ENCODE measurements around the gene TMEM100.

TMEM100 gene

DNA sequence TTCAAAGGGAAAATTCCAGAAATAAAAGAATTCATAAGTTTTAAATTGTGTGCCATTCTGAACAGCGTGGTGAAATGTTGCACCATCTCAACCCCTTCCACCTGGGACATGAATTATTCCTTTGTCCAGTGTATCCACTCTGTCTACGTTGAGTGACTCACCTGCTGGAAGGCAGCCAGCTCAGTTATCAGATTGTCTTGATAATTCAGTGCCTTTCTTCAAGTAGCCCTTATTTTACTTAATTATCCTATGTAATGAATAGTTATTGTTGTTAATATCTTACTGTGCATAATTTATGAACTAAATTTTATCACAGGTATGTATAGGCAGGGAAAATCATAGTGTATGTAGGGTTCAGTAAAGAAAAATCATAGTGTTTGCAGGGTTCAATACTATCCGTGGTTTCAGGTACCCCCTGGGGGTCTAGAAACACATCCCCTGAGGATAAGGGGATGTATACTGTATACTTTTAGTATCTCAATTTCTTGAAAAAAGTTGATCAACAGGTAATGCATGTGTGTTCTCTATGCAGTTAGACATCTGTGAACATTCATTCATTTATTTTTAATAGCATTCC is 20.5 kb upstream of the TMEM100 start:
- DNase-seq (ENCODE audit: low spot score) = peak; percentile 86

DNA sequence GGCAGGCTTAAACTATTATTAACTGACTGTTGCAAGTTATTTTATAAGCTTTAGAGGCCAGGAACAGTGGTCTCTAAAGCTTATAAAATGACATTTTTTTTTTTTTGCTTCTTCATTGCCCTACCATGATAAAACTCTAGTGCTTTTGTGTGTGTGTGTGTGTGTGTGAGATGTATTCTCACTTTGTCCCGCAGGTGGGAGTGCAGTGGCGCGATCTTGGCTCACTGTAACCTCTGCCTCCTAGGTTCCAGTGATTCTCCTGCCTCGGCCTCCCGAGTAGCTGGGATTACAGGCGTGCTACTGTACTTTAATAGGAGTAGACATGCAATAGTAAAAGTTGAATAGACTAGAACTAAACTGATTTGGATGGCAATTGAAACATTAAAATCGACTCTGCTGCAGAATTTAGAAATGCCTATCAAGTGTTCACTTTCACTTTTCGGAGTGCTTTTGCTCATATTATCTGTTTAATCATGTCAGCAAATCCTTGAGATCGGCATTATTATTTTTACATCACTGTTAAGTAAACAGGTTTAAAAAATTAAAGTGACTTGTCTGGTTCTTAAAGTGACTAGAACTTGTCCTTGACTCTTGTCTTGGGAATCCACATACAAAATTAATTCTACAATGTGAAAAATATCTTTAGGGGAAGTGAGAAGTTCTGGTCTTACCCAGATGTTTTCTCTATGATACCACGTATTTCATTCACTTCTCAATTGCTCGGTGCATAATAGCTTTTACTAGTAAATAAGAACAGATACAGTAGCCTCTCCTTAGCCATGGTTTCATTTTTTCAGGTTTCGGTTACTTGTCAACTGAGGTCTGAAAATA is 19.8 kb upstream of the TMEM100 start:
- no peak for DNase-seq (ENCODE audit: low spot score)

DNA sequence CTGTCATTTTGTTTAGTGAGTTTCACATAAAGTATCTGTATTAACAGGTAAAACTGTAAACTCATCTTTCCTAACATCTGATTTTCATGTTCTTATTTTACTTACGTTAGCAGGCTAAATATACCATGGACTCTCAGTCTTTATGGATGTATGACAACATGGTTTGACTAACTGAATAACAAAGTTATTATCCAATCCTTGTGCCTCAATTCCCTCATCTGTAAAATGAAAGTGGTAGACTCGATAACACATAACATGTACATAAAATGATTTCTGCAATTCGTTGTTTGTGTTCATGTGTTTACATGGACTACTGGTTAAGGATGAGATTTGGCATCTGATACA is 18.7 kb upstream of the TMEM100 start:
- DNase-seq (ENCODE audit: low spot score) = no peak

DNA sequence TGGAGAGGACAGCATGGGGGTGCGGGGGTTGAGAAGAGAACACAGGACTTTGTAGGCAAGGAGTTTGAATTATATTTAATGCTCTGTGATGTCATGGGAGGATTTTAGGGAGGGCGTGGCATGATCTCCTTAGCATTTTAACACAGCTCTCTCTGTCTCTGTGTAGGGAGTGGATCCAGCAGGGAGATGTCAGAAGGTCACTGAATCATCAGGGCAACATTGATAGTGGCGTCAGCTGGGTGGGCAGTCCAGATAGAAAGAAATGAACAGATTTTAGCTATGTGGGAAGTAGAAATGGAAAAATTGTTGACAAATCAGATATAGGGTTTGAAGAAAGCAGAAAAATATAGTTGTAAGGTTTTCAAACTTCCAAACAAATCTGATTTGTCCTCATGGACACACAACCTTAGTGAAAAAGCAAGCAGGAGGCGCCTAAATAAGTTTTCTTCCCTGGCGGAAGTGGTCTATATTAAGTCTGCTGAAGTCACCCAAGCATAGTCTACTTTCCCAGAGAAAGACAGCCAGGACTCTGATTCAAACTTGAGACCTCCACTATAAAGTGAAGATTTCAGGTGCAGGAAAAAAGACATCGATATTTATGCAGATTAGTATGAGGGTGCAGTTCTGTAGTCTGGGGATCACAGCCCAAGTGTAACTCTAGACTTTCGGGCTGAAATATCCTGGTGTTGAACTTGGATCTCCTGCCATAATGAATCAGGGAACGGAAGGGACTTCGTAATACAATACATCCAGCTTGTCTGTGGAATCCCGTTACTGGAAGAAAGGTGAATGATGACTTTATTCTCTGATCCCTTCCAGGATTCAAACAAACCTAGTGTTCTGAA is 18.1 kb upstream of the TMEM100 start:
- DNase-seq (ENCODE audit: low spot score) = no peak

DNA sequence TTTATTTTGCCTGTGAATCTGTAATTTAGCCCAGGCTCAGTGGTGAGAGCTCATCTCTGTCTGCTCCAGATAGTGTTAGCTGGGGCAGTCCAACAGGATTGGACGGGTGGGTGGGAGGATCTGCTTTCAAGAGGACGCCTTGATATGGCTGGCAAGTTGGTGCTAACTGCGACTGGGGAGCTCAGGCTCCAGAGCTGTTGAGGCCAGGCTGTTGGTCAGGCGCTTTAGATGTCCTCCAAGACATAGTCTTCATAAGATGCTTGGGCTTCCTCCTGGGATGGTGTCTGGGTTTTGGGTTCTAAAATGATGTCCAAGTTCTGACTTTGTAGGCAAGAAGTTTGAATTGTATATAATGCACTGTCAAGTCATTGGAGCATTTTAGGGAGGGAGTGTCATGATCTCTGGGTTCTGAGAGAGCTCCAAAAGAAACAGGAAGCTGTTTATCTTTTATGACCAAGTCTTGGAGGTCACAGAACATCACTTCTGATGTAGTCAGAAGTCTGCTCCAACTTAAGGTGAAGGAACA is 15.4 kb upstream of the TMEM100 start:
- DNase-seq (ENCODE audit: low spot score) = no peak

DNA sequence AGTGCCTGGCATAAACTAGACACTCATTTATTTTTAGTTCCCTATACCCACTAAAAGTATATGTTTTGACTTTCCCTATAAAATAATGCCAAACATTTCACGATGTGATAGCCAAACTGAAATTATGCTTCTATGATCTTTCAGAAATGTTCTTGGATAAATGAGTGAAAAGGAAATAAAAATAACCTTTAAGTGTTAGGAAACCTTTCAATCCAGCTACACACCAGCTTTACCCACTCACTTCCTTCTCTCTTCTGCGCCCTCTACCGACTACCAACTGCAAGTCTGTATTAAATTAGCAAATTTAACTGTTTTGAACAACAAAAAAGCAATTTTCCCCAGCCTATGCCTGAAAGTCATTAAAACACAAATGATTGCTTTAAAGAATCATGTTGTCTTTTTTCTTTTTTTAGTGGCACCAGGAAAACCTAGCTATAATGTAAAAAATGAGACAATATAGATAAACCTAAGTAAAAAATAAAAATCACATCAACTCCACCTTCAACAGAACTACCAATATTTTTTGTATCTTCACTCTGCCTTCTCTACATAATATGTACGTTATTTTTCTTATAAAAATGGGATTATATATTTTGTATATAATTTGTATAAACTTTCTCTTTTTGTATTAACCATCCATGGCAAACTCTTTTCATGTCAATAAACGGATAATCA is 13.2 kb upstream of the TMEM100 start:
- DNase-seq (ENCODE audit: low spot score) = peak; percentile 37

DNA sequence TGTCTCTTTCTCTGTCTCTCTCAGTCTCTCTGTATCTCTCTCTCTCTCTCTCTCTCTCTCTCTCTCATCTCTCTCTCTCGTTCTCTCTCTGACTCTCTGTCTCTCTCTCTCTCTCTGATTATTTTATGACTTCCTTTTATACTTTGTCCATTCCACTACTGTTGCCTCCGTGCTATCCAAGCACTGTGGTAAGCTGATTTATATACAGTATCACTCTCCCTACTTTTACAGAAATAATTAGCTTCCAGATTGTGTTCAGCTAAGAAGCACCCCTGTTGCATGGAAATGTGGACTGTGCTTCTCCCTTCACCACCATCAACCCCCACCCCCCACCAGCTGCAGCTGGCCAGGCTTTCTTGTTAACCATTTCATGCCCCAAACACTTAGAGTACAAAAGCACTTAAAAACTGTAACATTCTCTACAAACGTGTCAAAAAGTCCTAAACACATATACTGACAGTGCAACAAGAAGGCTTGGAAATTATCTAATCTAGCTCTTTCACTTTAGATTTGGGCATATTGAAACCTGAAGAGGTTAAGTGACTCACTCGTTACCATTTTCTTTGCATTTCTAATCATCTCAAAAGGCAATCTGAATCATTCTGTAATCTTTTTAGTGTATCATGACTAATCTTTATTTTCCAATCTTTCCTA is 11.6 kb upstream of the TMEM100 start:
- DNase-seq (ENCODE audit: low spot score) = no peak

DNA sequence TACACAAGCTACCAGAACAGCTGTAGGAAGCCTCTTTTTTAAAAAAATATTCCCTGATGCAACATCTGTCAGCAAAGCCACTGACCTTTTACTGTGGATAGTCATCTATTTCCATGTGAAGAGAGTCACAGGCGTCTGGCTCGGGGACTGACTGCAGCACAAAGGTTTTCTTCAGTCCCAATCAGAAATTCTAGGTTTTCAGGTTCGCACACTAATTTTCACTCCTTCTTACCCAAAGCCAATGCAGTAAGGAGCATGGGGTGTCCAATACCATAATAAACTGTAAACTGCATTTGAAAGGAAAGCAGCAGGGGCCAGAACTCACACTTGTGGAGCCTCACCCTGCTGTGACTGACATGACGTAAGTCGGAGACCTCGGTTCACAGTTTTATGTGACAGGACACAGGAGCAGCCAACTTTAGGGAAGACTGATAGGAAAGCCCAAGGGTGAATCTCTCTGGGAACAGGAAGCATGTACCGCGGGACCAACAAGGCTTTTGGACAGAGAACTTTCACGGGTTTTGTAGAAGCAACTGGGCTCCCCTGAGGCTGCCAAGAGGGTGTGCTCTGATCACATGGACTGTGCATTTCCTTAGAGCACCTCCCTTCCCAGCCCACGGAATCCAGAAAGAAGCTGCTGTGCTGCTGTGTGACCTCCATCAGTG is 9.1 kb upstream of the TMEM100 start:
- no peak for DNase-seq (ENCODE audit: low spot score)

DNA sequence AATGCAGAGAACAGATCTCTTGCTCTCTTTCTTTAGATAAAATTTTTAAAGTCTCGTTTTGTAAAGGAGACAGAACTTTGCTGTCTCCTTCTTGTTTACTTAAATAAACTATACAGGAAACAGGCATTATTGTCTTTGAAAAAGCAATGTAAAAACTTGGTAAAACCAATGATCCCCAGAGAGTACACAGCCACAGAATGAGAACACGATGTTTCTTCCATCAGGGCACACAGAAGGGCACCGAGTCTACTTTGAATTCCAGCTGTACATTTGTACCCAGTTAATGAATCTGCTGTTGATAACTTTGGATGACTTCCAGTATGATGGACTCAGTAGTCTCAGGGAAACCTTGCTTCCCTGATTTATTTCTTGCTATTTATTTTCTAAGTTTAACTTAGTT is 8.1 kb upstream of the TMEM100 start:
- DNase-seq (ENCODE audit: low spot score) = no peak

DNA sequence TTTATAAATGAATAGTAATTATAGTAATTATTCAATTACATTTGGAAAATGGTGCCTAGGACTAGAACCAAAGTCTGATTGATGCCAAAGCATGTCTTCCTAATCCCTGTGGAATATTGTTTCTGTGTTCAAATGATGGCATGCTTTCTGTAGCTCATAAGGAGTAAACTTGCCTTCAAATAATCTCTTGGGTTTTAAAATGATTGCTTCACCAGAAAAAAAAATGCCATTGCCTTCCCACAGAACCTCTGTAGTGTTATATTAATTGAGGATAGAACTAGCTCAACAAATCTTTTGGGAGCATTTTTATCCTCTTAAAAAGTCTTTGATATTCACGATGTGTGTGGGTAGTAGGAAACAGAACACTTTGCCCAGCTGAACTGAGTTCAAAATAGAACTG is 7.7 kb upstream of the TMEM100 start:
- DNase-seq (ENCODE audit: low spot score) = no peak

DNA sequence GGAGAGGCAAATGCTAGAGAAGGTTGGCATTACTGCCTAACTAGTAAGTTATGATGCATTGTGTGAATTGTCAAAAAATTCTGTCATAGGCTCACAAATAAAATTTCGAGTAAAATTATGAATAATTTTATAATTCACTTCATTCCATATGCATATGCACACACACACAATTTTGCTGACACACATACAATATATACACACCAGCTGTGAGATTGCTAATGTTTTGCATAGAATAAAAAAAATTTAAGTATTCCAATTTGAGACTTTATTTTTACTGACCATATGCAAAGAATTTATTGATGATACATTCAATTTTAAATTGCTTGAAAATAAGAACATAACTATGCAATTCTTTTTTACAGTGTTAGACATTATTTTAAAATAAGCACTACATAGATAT is 6.8 kb upstream of the TMEM100 start:
- DNase-seq (ENCODE audit: low spot score) = no peak

DNA sequence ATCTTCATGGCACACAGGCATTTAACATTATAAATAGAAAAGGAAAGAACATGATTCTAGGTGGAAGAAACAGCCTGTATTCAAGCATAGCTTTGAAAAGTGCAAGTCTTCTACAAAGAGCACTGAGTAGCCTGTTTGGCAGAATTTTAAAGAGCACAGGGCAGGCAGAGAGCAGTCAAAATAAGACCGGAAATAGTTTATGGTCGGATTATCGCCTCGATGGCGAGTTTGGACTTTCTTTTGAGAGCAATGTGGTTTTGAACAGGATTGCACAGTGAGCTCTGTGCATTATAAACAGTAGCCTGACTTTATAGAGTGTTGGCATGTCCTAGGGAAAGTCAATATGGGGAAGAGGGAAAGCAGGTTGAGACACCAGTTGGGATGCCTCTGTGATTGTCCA is 6.2 kb upstream of the TMEM100 start:
- DNase-seq (ENCODE audit: low spot score) = no peak

DNA sequence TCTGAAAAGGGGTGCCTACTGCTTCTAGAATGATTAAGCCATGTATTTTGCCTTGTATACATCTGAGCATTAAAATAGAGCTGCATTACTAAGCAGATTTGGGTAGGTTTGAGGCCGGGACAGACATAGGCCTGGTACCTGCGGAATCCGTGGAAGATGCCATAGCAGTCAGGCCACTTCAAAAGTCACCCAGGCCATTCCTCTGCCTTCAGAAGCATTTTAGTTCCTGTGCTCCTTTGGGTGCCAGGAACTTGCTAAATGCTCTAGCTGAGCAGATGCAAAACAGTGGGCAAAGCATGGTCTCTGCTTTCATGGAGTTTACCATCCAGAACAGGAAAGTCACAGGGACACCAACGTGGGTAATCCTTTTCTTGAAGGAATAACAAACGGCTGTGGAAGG is 5.7 kb upstream of the TMEM100 start:
- no peak for DNase-seq (ENCODE audit: low spot score)

DNA sequence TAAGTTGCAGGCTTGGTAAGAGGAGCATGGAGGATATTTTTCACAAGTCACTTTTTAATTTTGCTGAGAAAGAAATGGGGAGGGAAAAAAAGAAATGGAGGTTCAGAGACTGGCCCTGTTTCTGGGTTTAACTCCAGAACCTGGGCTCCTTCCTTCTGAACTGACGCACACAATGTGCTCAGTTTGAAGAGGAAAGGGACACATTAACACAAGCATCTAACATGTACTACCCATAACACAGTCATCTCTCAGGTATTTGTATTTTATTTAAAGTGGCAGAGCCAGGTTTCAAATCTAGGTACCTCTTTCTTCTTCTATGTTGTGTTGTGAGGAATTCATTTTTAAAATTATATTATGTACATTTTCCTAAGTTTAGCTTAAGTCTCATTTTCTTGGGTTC is 5.3 kb upstream of the TMEM100 start:
- DNase-seq (ENCODE audit: low spot score) = no peak

DNA sequence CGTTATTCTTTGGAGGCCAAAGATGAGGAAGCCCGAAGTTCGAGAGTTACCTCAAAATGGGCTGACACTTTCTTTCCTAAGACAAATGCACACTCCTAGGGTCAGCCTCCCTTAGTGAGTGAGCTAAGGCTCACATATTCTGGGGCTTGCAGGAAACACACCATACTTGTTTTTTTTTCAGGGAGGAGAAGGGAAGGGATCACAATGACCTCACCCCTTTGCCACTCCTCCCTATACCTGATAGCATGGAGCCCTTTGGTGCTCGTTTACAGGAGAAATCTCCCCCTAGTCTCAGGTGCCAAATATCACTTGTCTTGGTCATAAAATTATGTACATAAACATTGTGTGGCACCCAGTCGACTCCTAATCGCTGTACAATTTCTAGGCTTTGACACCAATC is 4.6 kb upstream of the TMEM100 start:
- DNase-seq (ENCODE audit: low spot score) = no peak

DNA sequence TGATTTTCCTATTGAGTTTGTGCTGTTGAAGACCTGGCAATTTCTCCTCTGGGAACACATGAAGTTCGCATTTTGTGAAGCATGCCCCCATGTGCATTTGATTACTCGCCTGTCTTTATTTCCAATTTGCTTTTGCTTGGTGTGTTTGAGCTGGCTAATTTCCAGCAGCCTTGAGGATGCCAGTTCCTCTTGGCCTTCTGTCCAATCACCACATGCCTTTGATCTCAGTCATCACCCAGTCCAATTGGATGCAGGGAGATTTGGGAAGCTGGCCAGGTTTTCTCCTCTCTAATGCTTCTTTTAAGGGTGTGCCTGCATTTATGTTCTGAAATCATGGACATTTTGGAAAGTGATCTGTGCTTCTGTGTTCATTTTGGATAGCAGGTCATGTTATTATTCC is 3.8 kb upstream of the TMEM100 start:
- DNase-seq (ENCODE audit: low spot score) = peak; percentile 16

DNA sequence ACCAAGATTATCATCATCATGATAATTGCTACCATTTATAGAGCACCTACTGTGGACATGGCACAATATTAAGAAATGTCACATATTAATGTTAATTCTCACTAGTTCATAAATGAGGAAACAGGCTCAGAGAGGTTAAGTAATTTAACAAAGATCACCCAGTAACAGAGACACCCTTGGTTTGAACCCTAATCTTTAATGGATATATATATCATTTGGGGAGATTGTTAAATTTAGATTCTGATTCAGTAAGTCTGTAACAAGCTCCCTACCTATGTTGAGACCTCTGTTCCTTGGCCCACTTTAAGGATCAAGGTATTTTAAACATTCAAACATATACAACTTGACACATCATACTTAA is 804 bp upstream of the TMEM100 start:
- DNase-seq (ENCODE audit: low spot score) = no peak

DNA sequence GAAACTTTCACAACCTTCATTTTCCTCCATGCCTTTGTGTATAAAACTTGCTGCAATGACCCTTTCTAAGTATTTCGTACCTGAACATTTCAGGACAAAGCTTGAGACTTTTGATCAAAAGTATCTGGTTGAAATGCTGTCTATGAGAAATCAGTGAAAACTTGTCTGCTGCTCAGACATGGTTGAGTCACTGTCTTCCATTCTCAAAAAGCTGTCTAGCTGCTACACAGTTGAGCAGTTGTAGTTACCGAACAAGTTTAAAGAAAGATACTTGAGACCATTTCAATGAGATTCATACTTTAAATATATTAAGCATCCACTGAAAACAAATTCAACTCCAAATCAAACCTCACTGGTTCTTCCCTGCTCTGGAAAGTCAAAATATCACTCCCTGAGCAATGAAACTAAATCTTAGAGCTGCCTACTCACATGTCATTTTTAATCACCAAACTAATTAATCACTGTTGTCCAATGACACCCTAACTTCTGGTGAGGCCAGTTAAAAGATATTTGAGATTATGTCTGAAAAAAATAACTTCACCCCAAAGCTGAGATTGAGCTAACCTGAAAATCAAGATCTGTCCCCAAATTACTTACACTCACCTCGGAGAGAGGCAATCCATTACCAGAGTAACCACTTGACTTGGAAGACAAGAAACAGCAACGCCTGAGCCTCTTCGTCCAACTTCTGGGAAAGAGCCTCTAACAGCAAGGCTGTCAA is 488 bp downstream of the TMEM100 start:
- no peak for DNase-seq (ENCODE audit: low spot score)

DNA sequence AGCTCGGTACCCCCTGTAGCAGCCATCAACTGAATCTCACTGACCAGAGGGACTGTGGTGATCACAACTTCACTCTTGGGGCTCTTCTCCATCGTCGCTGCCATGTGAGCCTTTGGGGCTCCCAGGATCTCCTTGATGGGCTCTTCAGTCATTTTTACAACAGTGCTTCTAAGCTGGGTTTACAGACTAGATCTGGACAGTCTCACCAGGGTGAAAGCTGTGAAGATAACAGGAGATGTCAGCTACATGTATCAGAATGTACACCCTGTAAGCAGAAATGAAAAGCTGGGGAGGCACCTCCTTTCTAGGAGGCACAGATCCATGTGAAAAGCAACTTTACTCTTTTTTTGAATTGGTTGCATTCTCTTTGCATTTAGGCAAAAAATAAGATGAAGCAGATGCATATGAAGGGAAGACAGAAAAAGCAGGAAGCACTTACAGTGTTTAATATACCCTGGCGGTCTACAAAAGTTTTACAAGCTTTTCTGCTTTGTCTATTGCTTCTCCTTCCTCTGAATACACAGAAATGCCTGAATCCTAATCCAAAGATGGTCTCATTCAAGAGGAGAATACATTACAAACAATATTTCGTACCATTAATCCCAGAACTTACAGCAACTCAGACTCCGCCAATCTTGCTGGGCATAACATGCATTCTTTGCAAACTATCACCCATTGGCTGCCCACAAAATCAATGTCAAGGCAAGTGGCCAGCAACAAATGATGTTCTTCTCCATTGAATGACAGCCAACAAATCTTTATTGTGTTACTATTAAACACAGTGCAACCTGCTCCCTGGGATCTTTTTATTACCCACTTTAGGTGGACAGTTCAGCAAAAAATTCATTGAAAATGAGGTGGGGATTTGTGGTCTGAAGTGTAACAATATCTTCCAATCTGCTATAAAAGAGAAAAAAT is 1.5 kb downstream of the TMEM100 start:
- no peak for DNase-seq (ENCODE audit: low spot score)
